Ramos (cell line): ENCODE measurements around the gene QPCT.

Source experiments
- in situ Hi-C: fragments of 300-500 bp; cut with MboI; formaldehyde crosslinking; loops from one replicate; pipeline ENCODE4 v1.14.3; 2022; ENCODE audit warnings: low sequenced_read_pairs; ENCODE audit not compliant: unreplicated experiment

The QPCT gene

DNA sequence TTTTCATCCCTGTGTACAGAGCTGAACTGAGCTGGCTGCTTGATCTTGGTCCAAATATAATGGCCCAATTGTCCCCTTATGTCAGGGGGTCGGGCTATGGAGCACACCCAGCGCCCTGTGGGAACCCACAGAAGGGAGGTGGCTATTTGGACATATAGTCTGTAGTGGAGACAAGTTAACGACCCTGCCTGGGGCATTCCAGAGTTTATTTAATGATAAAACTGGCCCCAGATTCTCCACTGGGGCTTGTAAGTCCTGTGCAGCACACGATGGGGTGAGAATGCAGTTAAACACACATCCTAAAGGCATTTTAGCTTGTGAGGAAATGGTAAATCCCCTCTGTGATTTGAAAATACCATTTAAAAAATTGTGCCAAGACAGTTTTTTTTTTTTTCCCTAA, 72.9 kb downstream of the QPCT start:
- in situ Hi-C loops: no loop called here

DNA sequence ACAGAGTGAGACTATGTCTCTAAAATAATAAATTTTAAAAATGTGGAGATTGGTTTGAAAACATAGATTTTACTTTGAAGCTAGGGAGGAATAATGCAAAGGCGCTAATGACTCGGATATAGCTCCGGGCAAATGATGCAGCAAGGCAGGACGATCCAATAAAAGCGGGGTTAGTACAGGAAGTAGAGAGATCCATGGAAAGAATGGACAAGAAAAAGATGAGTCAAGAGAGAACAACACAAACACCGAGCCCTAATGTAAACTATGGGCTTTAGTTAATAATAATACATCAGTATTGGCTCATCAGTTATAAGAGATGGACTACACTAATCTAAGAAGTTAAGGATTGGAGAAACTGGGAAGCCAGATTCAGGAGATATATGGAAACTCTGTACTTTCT, 74.5 kb downstream of the QPCT start:
- in situ Hi-C loops: no loop called here

DNA sequence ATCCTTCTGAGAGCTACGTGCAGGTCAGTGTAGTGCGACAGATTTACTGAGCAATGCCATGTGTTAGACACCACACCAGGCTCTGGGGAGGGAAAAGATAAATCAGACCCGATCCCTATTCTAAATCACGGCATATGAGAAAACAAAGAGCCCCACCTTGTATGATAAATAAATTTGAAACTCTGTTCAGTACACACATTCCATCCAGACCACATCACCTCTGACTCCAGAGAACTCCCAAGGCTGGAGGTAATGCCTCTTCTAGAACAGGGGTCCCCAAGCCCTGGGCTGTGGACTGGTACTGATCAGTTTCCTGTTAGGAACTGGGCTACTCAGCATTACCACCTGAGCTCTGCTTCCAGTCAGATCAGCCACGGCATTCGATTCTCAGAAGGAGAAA, 77.3 kb downstream of the QPCT start:
- in situ Hi-C loops: no loop called here

DNA sequence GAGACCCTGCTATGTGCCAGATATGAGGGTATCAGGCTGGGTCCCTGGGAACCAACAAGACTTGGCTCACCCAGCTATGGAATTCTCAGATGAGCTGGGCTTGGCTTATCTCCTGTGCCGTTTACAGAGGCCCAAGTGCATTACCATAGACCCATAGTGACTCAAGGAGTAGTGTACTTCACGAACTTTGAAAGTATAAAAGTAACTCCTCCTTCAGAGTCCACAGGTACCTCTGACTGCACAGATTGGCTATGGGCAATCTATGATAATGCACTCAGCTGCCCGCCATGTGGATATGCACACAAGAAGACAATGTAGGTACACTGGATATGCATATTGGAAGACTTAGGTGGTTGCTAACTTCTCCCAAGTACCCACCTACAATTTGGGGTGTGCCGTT, 78.4 kb downstream of the QPCT start:
- in situ Hi-C loops: no loop called here
